HUDEP-2 (cell line): Measurements from ENCODE around the gene DCBLD2.
"Not testable (repeated sequence)": the region's sequence is repeated elsewhere in the genome, so short reads cannot be mapped to it uniquely, and the experiment has no call there.

Experiments
- DNase-seq, 76 experiments: peaks; one replicate each; lab custom pipeline; 2025; ENCODE audit not compliant: unreplicated experiment in 76 of 76; lab: John Stamatoyannopoulos, UW

DCBLD2 gene

GRCh38 chr3:98839846-98840245 is 61.6 kb downstream of the DCBLD2 start:
- DNase-seq, result peak in 1 of 76 experiments; percentile 23

DNA sequence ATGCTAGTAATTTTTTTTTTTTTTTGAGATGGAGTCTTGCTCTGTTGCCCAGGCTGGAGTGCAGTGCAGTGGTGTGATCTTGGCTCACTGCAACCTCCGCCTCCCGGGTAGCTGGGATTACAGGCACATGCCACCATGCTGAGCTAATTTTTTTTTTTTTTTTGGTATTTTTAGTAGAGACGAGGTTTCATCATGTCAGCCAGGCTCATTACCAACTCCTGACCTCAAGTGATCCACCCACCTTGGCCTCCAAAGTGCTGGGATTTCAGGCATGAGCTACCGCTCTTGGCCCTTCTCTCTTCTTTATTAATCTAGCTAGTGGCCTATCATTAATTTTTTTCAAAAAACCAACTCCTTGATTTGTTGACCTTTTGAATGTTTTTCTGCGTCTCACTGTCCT is 70.4 kb downstream of the DCBLD2 start:
- DNase-seq, result not testable (repeated sequence)

DNA sequence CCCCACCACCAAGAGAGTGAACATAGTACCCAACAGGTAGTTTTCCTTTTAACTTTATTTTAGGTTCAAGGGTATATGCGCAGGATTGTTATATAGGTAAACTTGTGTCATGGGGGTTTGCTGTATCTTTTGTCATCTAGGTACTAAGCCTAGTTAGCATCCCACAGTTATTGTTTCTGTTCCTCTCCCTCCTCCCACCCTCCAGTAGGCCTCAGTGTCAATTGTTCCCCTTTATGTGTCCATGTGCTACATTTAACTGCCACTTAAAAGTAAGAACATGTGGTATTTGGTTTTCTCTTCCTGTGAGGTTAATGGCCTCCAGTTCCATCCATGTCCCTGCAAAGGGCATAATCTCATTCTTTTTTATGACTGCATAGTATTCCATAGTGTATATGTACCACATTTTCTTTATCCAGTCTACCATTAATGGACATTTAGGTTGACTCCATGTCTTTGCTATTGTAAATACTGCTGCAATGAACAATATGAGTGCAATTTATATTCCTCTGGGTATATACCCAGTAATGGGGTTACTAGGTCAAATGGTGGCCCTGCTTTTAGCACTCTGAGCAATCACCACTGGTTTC is 72.2 kb downstream of the DCBLD2 start:
- DNase-seq, result no peak

- DNase-seq, result no peak
Measured at GRCh38 chr3:98827221-98827920, 74.1 kb downstream of the DCBLD2 start.

- DNase-seq, result no peak
Measured at GRCh38 chr3:98826126-98826525, 75.4 kb downstream of the DCBLD2 start.

DNA sequence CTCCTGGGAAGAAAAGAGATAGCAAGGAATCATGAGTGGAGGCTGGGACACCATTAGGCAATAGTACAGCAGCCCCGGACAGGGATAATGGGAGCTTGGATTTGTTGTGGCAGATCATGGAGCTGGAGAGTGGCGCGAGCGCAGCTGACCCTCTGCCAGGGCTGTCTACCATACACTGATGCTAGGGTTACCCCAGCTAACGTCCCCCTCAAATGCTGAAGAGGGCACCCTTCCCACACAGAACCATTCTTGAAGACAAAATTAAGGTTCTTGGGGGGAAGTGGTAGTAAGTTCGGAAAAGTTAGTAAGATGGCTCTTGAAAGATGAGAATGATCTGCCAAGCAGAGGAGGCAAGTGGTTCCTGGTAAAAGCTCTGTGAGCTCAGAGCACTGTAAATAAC is 77.2 kb downstream of the DCBLD2 start:
- DNase-seq, result no peak

- DNase-seq, result no peak
Measured at GRCh38 chr3:98823791-98824190, 77.7 kb downstream of the DCBLD2 start.

DNA sequence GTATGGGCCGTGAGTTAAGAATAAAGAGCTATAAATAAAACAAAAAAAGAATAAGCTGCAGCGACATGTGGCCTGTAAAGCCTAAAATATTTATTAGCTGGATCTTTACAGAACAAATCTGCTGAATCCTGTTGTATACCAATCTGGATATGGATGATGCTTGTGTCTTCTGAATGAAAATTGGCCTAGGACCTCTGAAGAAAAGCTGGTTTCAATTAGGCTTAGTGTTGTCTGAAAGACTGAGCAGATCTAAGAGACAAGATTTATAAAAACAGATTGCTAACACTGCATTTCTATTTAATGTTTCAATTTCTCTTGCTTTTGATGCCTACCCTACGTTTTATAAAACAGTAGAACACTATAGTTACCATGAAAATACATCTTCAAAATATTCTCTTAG is 80.4 kb downstream of the DCBLD2 start:
- no peak for DNase-seq

DNA sequence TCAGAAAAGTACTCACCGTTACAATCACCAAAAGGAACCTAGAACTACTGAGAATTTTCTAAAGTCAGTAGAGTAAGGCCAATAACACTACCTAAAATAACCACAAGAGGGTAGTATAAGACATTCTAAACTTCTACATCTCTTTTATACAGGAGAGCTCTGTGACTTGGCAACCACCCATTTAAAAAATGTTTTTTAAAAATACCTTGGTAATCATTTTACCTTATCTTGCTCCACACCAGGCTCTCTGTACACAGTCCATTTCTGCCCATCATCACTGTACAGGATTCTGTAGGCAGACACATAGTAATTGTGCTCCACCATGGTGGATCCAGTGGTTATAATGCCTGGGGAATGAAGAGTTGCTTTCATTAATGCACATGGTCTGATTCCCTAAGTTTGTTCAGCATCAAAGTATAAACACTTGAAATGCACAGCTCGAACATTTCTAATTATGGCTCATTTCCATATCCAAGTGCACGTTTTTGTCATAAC is 83.9 kb downstream of the DCBLD2 start:
- peak in 27 of 76 experiments; percentile 10 to 67 (median 35) for DNase-seq

DNA sequence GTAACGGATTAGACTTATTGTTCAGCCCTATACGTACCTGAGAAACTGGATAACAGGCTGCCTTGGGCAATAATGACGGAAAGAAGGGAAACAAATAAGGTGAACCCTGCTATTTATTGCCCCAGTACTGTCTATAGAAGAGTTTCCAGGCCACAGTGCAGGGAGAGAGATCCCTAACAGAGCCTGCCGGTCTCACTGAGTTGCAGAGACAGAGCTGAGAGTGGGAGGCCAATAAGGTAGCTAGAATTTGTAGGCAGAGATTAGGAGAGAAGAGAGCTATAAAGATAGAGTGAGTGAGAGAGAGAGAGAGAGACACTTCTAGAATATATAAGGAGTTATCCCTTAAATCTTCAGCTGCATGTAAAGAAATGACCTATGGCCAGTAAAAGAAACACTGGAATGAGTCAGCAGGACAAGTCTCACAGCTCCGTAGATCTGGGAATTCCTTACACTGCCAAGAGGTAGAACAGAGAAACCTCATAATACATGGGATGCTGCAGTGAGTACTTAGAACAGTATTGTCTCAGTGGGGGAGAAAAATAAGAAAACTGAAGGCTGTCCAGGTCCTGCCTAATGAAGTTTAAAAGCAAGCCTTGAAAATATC is 86.6 kb downstream of the DCBLD2 start:
- no peak for DNase-seq

- peak in 10 of 76 experiments; percentile 1 to 29 (median 10) for DNase-seq
Measured at GRCh38 chr3:98812851-98813374, 88.6 kb downstream of the DCBLD2 start.

DNA sequence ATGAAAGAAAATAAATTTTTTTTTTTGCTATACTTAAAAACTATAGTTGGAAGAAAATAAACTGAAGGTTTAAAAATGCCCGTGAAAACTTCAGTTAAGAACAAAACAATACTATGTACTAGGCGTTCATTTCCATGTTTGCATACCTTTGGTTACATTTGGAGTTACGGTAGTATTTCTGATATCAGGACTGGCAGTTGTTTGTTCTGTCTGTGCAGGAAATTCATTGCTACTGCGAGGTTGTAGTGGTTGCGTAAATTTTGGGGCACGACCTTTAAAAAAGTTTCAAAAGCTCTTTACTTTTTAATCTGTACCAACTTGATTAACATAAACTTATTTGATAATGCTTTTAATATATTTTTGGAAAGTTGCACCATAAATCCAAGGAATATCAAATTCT is 90.4 kb downstream of the DCBLD2 start:
- DNase-seq, result no peak

GRCh38 chr3:98809557-98809956 is 91.9 kb downstream of the DCBLD2 start:
- DNase-seq, result no peak

DNA sequence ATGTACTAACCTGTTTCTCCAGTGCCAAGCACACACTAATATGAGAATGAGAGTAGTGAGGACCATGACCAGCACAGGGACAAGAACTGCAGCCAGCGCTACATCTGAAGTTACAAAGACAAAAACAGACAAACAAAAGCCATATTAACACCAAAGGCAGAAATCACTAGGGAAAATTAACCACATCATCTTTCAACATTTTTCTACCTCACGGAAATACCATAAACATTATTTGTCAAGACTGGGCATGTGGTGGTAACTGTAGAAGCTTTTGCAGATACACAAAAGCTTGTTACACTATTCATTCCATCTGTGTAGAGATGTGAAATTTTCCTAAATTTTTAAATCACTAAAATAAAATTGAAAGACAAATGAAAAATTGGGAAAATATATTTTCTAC is 93.4 kb downstream of the DCBLD2 start:
- no peak for DNase-seq

DNA sequence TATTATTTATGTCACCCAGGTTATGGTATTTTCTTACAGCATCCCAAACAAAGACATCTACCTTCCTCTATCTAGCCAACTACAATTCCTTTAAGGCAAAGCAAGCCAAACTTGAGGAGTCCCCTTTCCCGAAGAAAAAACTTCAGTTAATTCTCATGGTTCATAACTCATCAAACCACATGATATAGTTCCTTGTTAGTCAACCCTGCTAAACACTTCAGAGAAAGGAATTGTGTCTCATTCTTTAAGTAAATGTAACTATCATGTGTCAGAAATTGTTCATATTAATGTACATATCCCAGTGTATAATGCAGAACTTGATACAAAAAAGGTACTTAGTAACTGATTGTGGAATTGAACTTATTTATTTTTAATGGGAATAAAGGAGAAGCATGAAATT is 93.9 kb downstream of the DCBLD2 start:
- DNase-seq, result no peak

DNA sequence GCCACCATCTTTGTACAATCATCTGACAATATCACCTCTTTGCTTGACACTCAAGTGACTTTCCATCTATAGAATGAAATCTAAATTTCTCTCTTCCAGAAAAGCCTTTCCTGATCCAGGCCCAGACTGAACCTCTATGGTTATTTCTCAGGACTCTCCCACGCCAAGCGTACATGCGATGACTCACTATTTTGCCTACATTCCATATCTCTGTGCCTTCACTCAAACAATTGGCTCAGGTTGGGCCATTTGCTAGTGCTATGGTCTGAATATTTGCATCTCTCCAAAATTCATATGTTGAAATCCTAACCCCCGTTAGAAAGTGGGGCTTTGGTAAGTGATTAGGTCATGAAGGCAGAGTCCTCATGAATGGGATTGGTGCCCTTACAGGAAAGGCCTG is 94.5 kb downstream of the DCBLD2 start:
- DNase-seq, result no peak

- no peak for DNase-seq
Measured at GRCh38 chr3:98806521-98806920, 95.0 kb downstream of the DCBLD2 start.

- no peak for DNase-seq
Measured at GRCh38 chr3:98805571-98805970, 95.9 kb downstream of the DCBLD2 start.

DNA sequence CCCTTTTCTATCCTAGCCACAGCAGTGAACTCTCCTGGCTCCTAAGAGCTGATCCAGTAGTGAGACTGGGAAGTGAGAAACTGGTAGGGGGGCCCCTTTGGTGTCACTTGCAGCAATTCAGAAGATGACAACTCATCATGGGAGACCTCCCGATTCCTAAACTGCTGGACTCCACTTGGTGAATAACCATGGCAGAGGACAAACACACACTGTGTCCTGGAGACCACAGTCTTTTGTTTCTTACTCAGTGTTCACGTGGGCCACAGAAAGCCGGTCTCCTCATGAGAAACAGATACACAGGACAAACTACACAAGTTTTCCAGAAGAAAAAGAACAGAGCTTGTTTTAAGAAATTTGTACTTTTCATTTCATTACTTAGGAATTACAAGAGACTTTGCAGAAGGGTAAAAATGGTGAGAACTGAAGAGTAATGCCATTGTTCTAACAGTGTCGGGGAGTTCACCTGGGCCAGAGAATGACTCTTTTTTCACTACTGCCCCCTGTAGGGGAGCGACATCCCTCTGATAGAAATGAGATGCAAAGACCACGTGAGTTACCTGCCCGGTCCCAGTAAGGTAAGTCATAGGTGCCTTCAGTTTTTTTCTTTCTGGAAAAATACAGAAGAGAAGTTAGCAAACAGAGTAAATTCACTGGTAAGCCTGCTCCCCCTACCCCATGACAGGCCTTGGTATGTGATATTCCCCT is 100.3 kb downstream of the DCBLD2 start:
- no peak for DNase-seq

DNA sequence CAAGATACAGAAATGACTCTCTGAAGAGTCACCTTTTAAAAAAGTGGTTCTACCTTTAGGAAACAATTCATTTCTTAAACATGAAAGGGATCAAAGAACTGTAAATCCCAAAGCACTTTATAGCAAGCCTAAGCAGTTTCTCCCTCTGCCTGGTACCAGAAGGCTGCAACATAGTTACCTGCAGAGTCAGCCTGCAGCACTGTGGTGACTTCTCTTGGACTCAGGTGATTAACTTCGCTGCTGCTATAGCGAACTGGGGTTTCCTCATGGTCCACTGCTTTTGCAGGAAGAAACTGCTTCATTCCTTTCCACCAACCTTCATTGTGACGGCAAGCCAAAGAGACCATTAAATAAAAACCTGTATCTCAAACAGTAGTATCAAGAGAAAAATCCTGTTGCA is 101.1 kb downstream of the DCBLD2 start:
- no peak for DNase-seq

GRCh38 chr3:98799479-98799878 is 102.0 kb downstream of the DCBLD2 start:
- no peak for DNase-seq
